GM12892 (cell line): ENCODE measurements around the gene ME3.

Experiments used
- POLR2A ChIP-seq: IDR thresholded peaks from 2 replicates; pipeline ENCODE4 v1.6.1; 2011; ENCODE audit warnings: low read depth, low read length, control low read depth
- TAF1 ChIP-seq: IDR thresholded peaks from 2 replicates; pipeline ENCODE4 v1.6.1; 2011; ENCODE audit warnings: low read depth, mild to moderate bottlenecking, control low read depth, low read length, borderline replicate concordance

- TF ChIP-seq POLR2A (no peak), TAF1 (no peak)
Observed at GRCh38 chr11:86576946-86577624, 95.3 kb downstream of the ME3 start.
